Spleen (tissue), 11 donors: Measurements from ENCODE around the gene CHRNE. TPM values are rescaled to one million over a fixed set of nuclear protein-coding genes. Genes with fewer than 3 reads are reported as not detected.

ENCODE experiments used
- DNase-seq: peaks from one replicate; pipeline ENCODE4 v3.0.0-alpha.2; 2020
- H3K27ac ChIP-seq, 8 donors: fragments of 200-600 bp; sonication (generic) in 7 of 8; 1 replicate in 4 of 8; 2 replicates in 4 of 8; pipeline versions ENCODE4 v1.5.0 to v1.8.0; 2016 to 2021; ENCODE audit warnings: inconsistent platforms in 4 of 8, mild to moderate bottlenecking in 4 of 8, moderate library complexity in 1 of 8
- H3K27me3 ChIP-seq, 7 donors: fragments of 200-600 bp; sonication (generic) in 6 of 7; replicated peaks in 1 of 7; 1 replicate in 4 of 7; 2 replicates in 3 of 7; pipeline versions ENCODE4 v1.5.0 to v1.8.0; 2016 to 2021; ENCODE audit warnings: inconsistent platforms in 3 of 7, mild to moderate bottlenecking in 1 of 7
- H3K36me3 ChIP-seq, 6 donors: fragments of 200-600 bp; sonication (generic) in 5 of 6; 1 replicate in 4 of 6; 2 replicates in 2 of 6; pipeline versions ENCODE4 v1.5.0 to v1.8.0; 2016 to 2021; ENCODE audit warnings: inconsistent platforms in 2 of 6
- H3K4me1 ChIP-seq, 6 donors: fragments of 200-600 bp; sonication (generic) in 5 of 6; 1 replicate in 3 of 6; 2 replicates in 3 of 6; pipeline versions ENCODE4 v1.5.0 to v1.8.0; 2016 to 2021; ENCODE audit warnings: inconsistent platforms in 3 of 6
- H3K4me3 ChIP-seq, 8 donors: fragments of 200-600 bp; sonication (generic) in 7 of 8; 1 replicate in 4 of 8; 2 replicates in 4 of 8; pipeline versions ENCODE4 v1.5.0 to v1.8.0; 2016 to 2021; ENCODE audit warnings: inconsistent platforms in 4 of 8, mild to moderate bottlenecking in 4 of 8, moderate library complexity in 2 of 8
- H3K9me3 ChIP-seq, 8 donors: fragments of 200-600 bp; sonication (generic) in 7 of 8; 1 replicate in 4 of 8; 2 replicates in 4 of 8; pipeline versions ENCODE4 v1.5.0 to v1.8.0; 2016 to 2021; ENCODE audit warnings: inconsistent platforms in 4 of 8
- CTCF ChIP-seq, 11 experiments: fragments of 200-600 bp in 7 of 11; fragments of 450-650 bp in 4 of 11; sonication (generic) in 4 of 11; IDR thresholded peaks in 8 of 11; conservative IDR thresholded peaks in 3 of 11; 1 replicate in 7 of 11; 2 replicates in 4 of 11; pipeline versions ENCODE4 v1.4.0 to v1.8.0; 2016 to 2021; ENCODE audit warnings: antibody characterized with exemption in 11 of 11, inconsistent platforms in 4 of 11, mild to moderate bottlenecking in 1 of 11
- POLR2A ChIP-seq, 3 donors: fragments of 450-650 bp; IDR thresholded peaks; one replicate each; pipeline ENCODE4 v1.5.1; 2017; ENCODE audit warnings: antibody characterized with exemption in 3 of 3, mild to moderate bottlenecking in 1 of 3
- POLR2AphosphoS5 ChIP-seq, 3 donors: sonication (generic); formaldehyde crosslinking; IDR thresholded peaks; one replicate each; pipeline ENCODE4 v1.5.1; 2017; ENCODE audit warnings: antibody characterized with exemption in 3 of 3
- WGBS, 5 donors: extraction: QIAGEN DNeasy Blood & Tissue Kit in 3 of 5; methylation state at CpG; one replicate each; pipeline versions ENCODE4 v1.1.5 to v1.1.7; 2013 to 2018; 5-methylcytosine and 5-hydroxymethylcytosine counted together
- intact Hi-C: fragments of 100-400 bp; cut with DNase I; formaldehyde crosslinking; loops from one replicate; pipeline ENCODE4 v1.15.0; 2023; ENCODE audit warnings: low total_unique reads
- polyA plus RNA-seq, 3 donors: library from polyadenylated mRNA; stranded (reverse); fragments of 200-250 nt; gene quantifications; one replicate each; pipeline ENCODE4 v1.2.1, GENCODE V29; 2013
- total RNA-seq, 7 donors: library from RNA; depleted of rRNA in 3 of 7; stranded (reverse); fragments of >200 nt in 3 of 7; fragmentation: NEBNext Ultra II Directional in 4 of 7; extraction: Animal tissue kit (Norgen Biotek cat#: 25700) in 4 of 7; gene quantifications; one replicate each; pipeline versions ENCODE4 v1.1.0 to v1.2.1, GENCODE V29; 2016 to 2021
- donor health status: healthy with polysubstance abuse.
- donor health status: DM: no; HTN: no; CAD: no; lungs with moderate emphysema.
- donor health status: DM: no; HTN: no; CAD: no.
- donor health status: Bipolar disorder and iron deficiency.
- donor health status: healthy.
- donor health status: DM: no; HTN: no; CAD: no.
- donor health status: DM: yes; HTN: yes; CAD: no.

CHRNE gene
- total and polyA plus RNA-seq, 10 donors, result 0.33 to 3.0 (median 1.3) TPM

GRCh38 chr17:4895657-4896331 is 7.1 kb downstream of the CHRNE start:
- Histone ChIP-seq H3K4me1 (peaks cover 18 to 28% (median 27%) of the 10 kb centered on the region in 6 donors), H3K4me3 (no peak overlapping the region), H3K27ac (no peak overlapping the region), H3K9me3 (no peaks in the 10 kb centered on the region), H3K36me3 (peaks cover 3 to 70% (median 63%) of the 10 kb centered on the region in 6 donors), H3K27me3 (peaks cover 0 to 24% (median 0%) of the 10 kb centered on the region in 7 donors)
- WGBS, 5 donors, result 75 to 86% (median 84%) methylated on average over 25 to 27 of the region's 27 CpGs
- no peak for DNase-seq
- intact Hi-C loops, result no loop called here
- TF ChIP-seq POLR2AphosphoS5 (IDR thresholded peaks at IDR 0.05) (peak in 2 of 3 donors; percentile 20 to 41), CTCF (IDR thresholded peaks at IDR 0.05 in 8 of 11, conservative IDR thresholded peaks at IDR 0.05 in 3 of 11) (no peak)

- Histone ChIP-seq H3K27me3 (peaks cover 0 to 17% (median 0%) of the 10 kb centered on the region in 7 donors), H3K4me3 (no peak overlapping the region), H3K4me1 (peaks cover 13 to 22% (median 20%) of the 10 kb centered on the region in 6 donors), H3K27ac (no peak overlapping the region), H3K36me3 (peaks cover 8 to 77% (median 70%) of the 10 kb centered on the region in 6 donors), H3K9me3 (no peaks in the 10 kb centered on the region)
- WGBS, 5 donors, result 94 to 98% (median 96%) methylated on average over 7 to 13 of the region's 13 CpGs
- DNase-seq, result no peak
- no peak for TF ChIP-seq POLR2AphosphoS5 (IDR thresholded peaks at IDR 0.05)
- no peak for TF ChIP-seq CTCF (IDR thresholded peaks at IDR 0.05 in 8 of 11, conservative IDR thresholded peaks at IDR 0.05 in 3 of 11)
- TF ChIP-seq POLR2A (IDR thresholded peaks at IDR 0.05), result no peak
- intact Hi-C loops, result no loop called here
Observed at GRCh38 chr17:4895121-4895520, 7.8 kb downstream of the CHRNE start.

- Histone ChIP-seq H3K27me3 (peaks cover 0 to 6% (median 0%) of the 10 kb centered on the region in 7 donors), H3K36me3 (peaks cover 8 to 89% (median 76%) of the 10 kb centered on the region in 6 donors), H3K27ac (no peak overlapping the region), H3K9me3 (no peaks in the 10 kb centered on the region), H3K4me1 (peaks cover 5 to 15% (median 8%) of the 10 kb centered on the region in 6 donors), H3K4me3 (no peak overlapping the region)
- intact Hi-C loops, result no loop called here
- no peak for TF ChIP-seq CTCF (IDR thresholded peaks at IDR 0.05 in 8 of 11, conservative IDR thresholded peaks at IDR 0.05 in 3 of 11)
- TF ChIP-seq POLR2AphosphoS5 (IDR thresholded peaks at IDR 0.05), result peak in 1 of 3 donors; percentile 41
- 87 to 93% (median 91%) methylated on average over 21 to 31 of the region's 31 CpGs for WGBS, 5 donors
- no peak for DNase-seq
Observed at GRCh38 chr17:4893721-4894560, 9.0 kb downstream of the CHRNE start.

GRCh38 chr17:4893272-4893671 is 9.6 kb downstream of the CHRNE start:
- H3K4me1 ChIP-seq, result peaks cover 0 to 10% (median 2%) of the 10 kb centered on the region in 6 donors
- WGBS, 5 donors, result 85 to 95% (median 87%) methylated on average over 17 to 18 of the region's 18 CpGs
- H3K9me3 ChIP-seq, result no peaks in the 10 kb centered on the region
- no peaks in the 10 kb centered on the region for H3K27me3 ChIP-seq
- no peak overlapping the region for H3K27ac ChIP-seq
- H3K36me3 ChIP-seq, result peaks cover 8 to 96% (median 79%) of the 10 kb centered on the region in 6 donors
- intact Hi-C loops, result no loop called here
- no peak for DNase-seq
- TF ChIP-seq POLR2A (IDR thresholded peaks at IDR 0.05), result no peak
- peak in 1 of 3 donors; percentile 7 for TF ChIP-seq POLR2AphosphoS5 (IDR thresholded peaks at IDR 0.05)
- TF ChIP-seq CTCF (IDR thresholded peaks at IDR 0.05 in 8 of 11, conservative IDR thresholded peaks at IDR 0.05 in 3 of 11), result no peak
- H3K4me3 ChIP-seq, result no peak overlapping the region
